HG02852 (cell line): ENCODE data around the gene SERPINB3.
"Not testable (repeated sequence)": the region's sequence is repeated elsewhere in the genome, so short reads cannot be mapped to it uniquely, and the experiment has no call there.

Experiments
- ATAC-seq: cut with Tn5 transposase; IDR thresholded peaks from one replicate; pipeline ENCODE4 v1.9.1; 2021; ENCODE audit warnings: mild to moderate bottlenecking, moderate library complexity; ENCODE audit not compliant: unreplicated experiment

SERPINB3 gene

GRCh38 chr18:63648241-63648640 lies 13.5 kb downstream of the SERPINB3 start:
- no peak for ATAC-seq

- no peak for ATAC-seq
These were observed 14.8 kb downstream of the SERPINB3 start for GRCh38 chr18:63646936-63647335.

DNA sequence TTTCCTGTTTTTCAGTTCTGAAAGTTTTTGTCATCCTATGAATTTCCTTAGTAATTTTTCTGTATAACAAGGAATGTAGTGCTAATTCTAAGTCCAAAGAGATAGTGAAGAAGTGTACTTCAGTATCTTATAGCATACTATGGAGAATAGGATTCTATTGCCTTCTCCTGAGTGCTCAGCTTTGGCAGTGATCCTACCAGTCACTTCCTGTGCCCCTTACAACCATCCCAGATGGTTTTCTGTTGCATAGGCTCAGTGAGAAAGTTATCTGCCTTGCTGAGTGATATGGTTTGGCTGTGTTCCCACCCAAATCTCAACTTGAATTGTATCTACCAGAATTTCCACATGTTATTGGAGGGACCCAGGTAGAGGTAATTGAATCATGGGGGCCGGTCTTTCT lies 17.0 kb downstream of the SERPINB3 start:
- not testable (repeated sequence) for ATAC-seq

GRCh38 chr18:63644142-63644541 lies 17.6 kb downstream of the SERPINB3 start, which contains the start of gene SERPINB4:
SERPINB4 (minus strand) TSS chr18:63644256; CDS start chr18:63643577, 679 bp downstream.
- not testable (repeated sequence) for ATAC-seq

DNA sequence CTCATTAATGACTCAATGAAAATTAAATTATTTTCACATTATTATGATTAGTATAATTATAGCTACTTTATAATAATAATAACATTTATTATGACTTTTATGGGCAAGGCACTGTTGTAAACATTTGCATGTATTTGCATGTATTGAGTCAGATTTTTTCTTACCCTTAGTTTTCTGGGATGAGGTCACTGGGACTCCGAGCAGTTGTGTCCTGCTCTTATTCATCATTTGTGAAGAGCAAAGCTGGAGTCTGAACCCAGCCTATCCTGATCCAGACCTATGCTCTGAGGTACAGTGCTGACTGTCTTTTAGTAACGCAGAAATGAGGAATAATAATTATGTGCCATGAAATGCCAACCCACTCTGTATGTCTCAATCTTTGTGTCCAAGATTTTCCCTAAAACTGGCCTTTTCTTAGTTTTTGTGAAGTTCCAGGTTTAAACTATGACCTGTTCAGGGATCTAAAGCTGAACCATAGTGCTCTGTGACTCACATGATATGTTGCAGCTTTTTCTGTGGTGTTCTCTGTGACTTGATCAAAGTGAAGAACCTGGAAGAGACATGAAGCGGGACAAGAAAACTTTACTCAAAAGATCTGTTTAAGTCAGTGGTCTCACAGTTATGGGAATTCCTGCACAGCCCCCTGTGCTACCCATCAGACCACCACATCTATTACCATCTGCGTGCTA lies 18.9 kb downstream of the SERPINB3 start:
- not testable (repeated sequence) for ATAC-seq

DNA sequence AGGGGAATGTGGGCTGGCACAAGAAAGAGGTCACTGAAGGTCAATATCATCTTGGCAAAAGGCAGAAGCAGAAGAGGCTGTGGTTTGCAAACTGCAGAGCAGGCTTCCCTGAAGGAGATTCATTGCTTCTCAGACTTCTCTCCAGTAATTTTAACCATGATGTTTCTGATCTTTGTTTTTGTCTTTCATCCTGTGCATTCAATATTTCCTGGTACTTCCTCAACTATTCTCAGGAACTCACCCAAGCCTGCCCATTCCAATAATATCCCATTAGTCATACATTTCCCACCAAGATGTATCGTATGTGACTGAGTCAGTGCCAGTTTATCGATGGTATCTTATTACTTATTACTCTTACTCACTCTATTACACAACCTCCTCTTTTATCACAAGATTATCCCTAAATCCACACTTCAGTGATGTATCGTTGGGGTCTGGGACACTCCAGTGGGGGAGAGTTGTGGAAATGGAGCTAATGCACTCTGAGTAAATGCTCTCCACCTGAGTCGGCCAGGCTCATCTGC lies 20.5 kb downstream of the SERPINB3 start:
- not testable (repeated sequence) for ATAC-seq

DNA sequence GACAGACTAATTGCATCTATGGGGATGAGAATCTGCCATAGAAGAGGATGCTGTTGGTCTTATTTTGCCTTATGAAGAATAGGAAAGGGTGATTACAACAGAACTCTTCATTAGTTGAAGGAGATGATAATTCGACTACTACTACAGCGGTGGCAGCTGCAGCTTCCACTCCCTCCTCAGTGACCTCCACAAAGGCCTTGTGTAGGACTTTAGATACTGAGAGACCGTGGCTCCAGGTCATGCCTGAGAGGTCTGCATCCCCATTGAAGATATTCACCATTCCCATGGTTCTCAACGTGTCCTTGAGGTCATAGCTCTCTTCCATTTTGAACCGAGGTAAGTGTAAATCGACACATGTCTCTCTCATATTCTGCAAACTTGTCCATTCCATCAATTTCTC lies 24.0 kb downstream of the SERPINB3 start:
- ATAC-seq, result no peak

GRCh38 chr18:63627819-63628218 lies 33.9 kb downstream of the SERPINB3 start:
- no peak for ATAC-seq

DNA sequence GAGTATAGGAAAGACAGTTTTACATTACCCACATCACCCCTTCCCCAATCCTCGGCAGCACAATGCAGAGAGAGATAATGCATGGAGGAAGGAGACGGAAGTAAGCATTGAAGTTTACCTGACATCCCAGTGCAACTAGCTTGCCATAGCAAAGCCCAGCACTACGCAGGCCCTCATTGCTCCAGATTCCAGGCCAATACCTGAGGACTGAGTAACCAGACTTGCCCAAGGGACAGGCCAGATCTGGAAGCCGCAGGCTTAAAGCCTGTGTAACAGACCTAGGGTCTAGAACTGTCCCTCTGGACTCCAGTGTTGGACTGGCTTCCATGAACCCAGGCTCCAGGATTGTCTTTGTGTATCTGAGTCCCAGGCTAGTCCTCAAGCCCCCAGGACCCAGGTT lies 35.3 kb downstream of the SERPINB3 start:
- ATAC-seq, result no peak

- no peak for ATAC-seq
These were observed 36.8 kb downstream of the SERPINB3 start for GRCh38 chr18:63624863-63625262.

GRCh38 chr18:63619661-63620060 lies 42.0 kb downstream of the SERPINB3 start:
- ATAC-seq, result no peak

DNA sequence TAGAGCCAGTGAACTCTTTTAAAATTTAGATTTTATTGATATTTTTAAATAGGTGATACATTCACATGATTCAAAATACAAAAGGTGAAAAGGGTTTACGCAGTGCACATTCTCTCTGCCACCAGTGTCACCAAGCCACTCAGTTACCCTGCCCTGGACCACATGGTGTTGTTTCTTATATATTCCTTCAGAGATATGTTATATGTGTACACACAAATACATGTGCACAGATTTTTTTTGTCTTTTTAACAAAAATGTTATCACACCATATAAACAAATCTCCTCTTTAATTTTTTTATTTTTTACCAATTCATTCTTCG lies 43.8 kb downstream of the SERPINB3 start:
- ATAC-seq, result peak; percentile 8

- peak; percentile 84 for ATAC-seq
These were observed 44.4 kb downstream of the SERPINB3 start for GRCh38 chr18:63617049-63617914.

DNA sequence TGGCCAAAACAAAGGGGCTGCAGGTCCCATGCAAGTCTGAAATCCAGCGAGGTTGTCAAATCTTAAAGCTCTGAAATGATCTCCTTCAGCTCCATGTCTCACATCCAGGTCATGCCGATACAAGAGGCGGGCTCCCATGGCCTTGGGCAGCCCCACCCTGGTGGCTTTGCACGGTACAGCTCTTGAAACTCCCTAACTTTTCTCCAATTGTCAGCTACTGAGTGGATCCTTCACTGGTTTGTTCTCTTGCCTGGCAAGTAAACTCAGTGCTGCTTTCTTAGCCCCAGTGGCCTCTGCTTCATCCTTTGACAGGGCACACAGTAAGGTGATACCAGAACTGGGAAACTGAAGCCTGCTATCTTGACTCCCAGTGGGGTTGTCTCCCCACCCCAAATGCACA lies 48.3 kb downstream of the SERPINB3 start:
- no peak for ATAC-seq

GRCh38 chr18:63606526-63606925 lies 55.2 kb downstream of the SERPINB3 start:
- no peak for ATAC-seq
